GM23248 (cell line): ENCODE data around the gene RAI14.

Experiments used
- EZH2 ChIP-seq: fragments of 200-600 bp; sonication (generic); IDR thresholded peaks from 2 replicates; pipeline ENCODE4 v1.6.1; 2018; ENCODE audit warnings: antibody characterized with exemption, mild to moderate bottlenecking; ENCODE audit not compliant: insufficient read depth, poor library complexity, severe bottlenecking
- EZH2phosphoT487 ChIP-seq: fragments of 200-600 bp; sonication (generic); IDR thresholded peaks from 2 replicates; pipeline ENCODE4 v1.6.1; 2018; ENCODE audit warnings: antibody characterized with exemption, moderate library complexity, mild to moderate bottlenecking, low read depth; ENCODE audit not compliant: insufficient read depth

DNA sequence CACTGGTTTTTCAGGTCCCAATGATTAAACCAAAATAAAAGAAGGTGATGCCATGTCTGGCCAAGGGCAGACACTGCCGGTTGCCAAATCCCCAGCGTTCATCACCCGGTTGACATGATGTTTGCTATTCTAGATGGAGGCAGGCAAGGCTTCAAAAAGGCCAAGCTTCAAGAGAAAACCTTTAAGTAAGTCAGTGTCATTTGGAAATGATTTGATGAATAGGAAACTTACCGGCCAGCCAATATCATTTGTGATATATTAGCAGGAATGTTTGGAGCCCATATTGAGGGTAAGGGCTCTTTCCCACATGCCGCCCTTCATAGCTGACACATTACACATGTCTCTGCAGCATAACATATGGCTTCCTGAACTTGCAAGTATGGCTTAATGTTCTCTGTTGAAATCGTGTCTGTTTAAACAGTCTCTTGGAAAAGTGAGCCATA, 93.3 kb downstream of the RAI14 start:
- TF ChIP-seq EZH2 (no peak), EZH2phosphoT487 (no peak)
